Nephron (organoid): ENCODE measurements around the gene NME3.

Source experiments
- H3K27ac Mint-ChIP-seq, 3 experiments: 2 replicates each; pipeline ENCODE4 v1.8.0; 2020; ENCODE audit warnings: mixed read lengths in 3 of 3, mild to moderate bottlenecking in 2 of 3, moderate library complexity in 1 of 3
- H3K27me3 Mint-ChIP-seq: 2 replicates; pipeline ENCODE4 v1.8.0; 2021; ENCODE audit warnings: low read depth, mild to moderate bottlenecking, moderate library complexity, mixed read lengths
- H3K36me3 Mint-ChIP-seq: 2 replicates; pipeline ENCODE4 v1.8.0; 2020; ENCODE audit warnings: low read depth, mixed read lengths
- H3K4me1 Mint-ChIP-seq: 2 replicates; pipeline ENCODE4 v1.8.0; 2020; ENCODE audit warnings: mixed read lengths
- H3K4me3 Mint-ChIP-seq, 3 experiments: 2 replicates each; pipeline ENCODE4 v1.8.0; 2020; ENCODE audit warnings: mild to moderate bottlenecking in 3 of 3, mixed read lengths in 3 of 3, moderate library complexity in 2 of 3
- H3K9me3 Mint-ChIP-seq: 2 replicates; pipeline ENCODE4 v1.8.0; 2020; ENCODE audit warnings: mixed read lengths
- TF ChIP-seq, protein P1 (sequence below), 3 experiments: fragments of 200-600 bp; sonication (generic); IDR thresholded peaks; one replicate each; pipeline ENCODE4 v1.5.0; 2021; ENCODE audit warnings: antibody characterized with exemption in 3 of 3; ENCODE audit not compliant: unreplicated experiment in 3 of 3

NME3 gene

DNA sequence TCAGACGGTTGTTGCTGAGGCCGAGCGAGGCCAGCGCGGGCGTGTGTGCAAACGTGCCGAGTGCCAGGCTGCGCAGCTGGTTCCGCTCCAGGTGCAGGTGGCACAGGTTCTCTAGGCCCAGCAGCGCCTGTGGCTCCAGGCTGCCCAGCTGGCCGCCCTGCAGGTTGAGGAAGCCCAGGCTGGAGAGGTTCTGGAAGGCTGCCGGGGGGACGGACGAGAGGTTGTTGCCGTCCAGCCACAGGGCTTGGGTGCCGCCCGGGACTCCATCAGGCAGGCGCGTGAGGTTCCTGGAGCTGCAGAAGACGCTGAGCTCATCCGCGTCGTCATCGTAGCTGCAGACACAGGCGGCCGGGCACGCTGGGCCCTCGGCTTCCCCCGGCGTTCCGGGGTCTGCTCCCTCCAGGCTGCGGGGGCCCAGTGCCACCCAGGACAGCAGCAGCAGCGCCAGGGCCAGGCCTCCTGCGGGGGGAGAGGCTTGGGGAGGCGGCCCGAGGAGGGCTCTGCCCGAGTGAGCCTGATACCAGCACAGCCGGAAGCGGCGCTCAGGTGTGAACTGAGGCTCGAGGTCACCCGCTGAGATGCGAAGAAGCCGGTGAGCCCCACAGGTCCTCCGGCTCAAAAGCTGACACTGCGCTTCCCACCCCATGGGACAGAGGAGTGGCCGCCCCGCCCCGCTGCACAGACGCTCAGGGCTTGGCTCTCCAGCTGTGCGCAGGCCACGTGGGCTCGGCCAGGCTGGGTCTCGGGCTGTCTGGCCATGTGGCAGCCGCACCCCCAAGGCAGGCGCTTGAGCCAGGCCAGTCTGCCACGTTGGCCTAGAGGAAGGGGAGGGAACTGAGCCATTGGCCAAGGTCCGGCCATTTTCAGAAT lies 20.8 kb upstream of the NME3 start:
- Mint-ChIP-seq H3K36me3 (peaks cover 9% of the 10 kb centered on the region), H3K4me1 (no peaks in the 10 kb centered on the region), H3K27me3 (no peaks in the 10 kb centered on the region), H3K27ac (no peak overlapping the region), H3K4me3 (no peak overlapping the region), H3K9me3 (peaks cover 2% of the 10 kb centered on the region)
- TF ChIP-seq, protein P1, sequence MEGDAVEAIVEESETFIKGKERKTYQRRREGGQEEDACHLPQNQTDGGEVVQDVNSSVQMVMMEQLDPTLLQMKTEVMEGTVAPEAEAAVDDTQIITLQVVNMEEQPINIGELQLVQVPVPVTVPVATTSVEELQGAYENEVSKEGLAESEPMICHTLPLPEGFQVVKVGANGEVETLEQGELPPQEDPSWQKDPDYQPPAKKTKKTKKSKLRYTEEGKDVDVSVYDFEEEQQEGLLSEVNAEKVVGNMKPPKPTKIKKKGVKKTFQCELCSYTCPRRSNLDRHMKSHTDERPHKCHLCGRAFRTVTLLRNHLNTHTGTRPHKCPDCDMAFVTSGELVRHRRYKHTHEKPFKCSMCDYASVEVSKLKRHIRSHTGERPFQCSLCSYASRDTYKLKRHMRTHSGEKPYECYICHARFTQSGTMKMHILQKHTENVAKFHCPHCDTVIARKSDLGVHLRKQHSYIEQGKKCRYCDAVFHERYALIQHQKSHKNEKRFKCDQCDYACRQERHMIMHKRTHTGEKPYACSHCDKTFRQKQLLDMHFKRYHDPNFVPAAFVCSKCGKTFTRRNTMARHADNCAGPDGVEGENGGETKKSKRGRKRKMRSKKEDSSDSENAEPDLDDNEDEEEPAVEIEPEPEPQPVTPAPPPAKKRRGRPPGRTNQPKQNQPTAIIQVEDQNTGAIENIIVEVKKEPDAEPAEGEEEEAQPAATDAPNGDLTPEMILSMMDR (IDR thresholded peaks at IDR 0.05; ENCODE audit: unreplicated experiment in 3 of 3): no peak

- Mint-ChIP-seq H3K4me1 (no peaks in the 10 kb centered on the region), H3K27ac (no peak overlapping the region), H3K36me3 (peaks cover 5% of the 10 kb centered on the region), H3K4me3 (no peak overlapping the region), H3K9me3 (no peaks in the 10 kb centered on the region), H3K27me3 (no peaks in the 10 kb centered on the region)
- TF ChIP-seq, protein P1 (IDR thresholded peaks at IDR 0.05; ENCODE audit: unreplicated experiment in 3 of 3): no peak
Measured at GRCh38 chr16:1791256-1791942, 20.1 kb upstream of the NME3 start.

- Mint-ChIP-seq H3K9me3 (no peaks in the 10 kb centered on the region), H3K4me3 (no peak overlapping the region), H3K27ac (no peak overlapping the region), H3K4me1 (no peaks in the 10 kb centered on the region), H3K36me3 (peaks cover 5% of the 10 kb centered on the region), H3K27me3 (no peaks in the 10 kb centered on the region)
- TF ChIP-seq, protein P1 (IDR thresholded peaks at IDR 0.05; ENCODE audit: unreplicated experiment in 3 of 3): no peak
Measured at GRCh38 chr16:1790611-1791255, 19.4 kb upstream of the NME3 start.

DNA sequence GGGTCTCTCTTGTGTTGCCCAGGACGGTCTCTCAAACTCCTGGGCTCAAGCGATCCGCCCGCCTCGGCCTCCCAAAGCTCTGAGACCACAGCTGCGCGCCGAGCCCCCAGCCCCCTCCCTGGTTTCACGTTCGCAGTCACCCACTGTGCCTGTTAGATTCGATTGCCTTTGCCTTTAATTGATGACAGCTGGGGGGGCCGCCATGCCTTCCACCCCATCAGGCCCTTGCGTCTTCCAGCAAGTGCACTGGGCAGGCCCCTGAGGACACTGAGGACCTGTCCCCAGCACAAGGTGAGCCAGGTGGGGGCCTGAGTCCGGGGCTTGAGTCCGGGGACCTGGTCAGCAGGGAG lies 18.9 kb upstream of the NME3 start:
- H3K27me3 Mint-ChIP-seq: no peaks in the 10 kb centered on the region
- H3K27ac Mint-ChIP-seq: no peak overlapping the region
- H3K9me3 Mint-ChIP-seq: no peaks in the 10 kb centered on the region
- no peaks in the 10 kb centered on the region for H3K4me1 Mint-ChIP-seq
- peaks cover 5% of the 10 kb centered on the region for H3K36me3 Mint-ChIP-seq
- TF ChIP-seq, protein P1 (IDR thresholded peaks at IDR 0.05; ENCODE audit: unreplicated experiment in 3 of 3): no peak
- no peak overlapping the region for H3K4me3 Mint-ChIP-seq

DNA sequence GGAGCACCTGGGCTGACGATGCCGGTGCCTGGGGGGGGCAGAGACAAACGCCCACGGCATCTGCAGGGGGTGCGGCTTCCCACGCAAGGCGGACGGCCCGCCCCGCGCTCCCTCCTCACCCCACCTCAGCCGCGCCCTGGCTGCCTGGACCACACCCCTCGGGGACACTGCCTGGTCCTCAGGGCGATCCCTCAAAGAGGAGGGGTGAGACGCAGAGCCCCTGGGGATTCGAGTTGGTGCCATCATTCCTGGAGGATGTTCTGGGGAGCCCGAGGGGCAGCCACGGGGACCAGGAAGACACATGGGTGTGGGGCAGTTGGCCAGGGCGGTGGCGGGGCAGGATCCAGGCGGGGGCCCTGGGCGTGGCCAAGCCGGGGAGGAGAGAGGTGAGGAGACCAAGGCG lies 18.3 kb upstream of the NME3 start:
- TF ChIP-seq, protein P1 (IDR thresholded peaks at IDR 0.05; ENCODE audit: unreplicated experiment in 3 of 3): no peak
- Mint-ChIP-seq H3K36me3 (peaks cover 5% of the 10 kb centered on the region), H3K9me3 (no peaks in the 10 kb centered on the region), H3K4me3 (no peak overlapping the region), H3K27me3 (no peaks in the 10 kb centered on the region), H3K4me1 (no peaks in the 10 kb centered on the region), H3K27ac (no peak overlapping the region)
